Thymus (tissue), 11 donors: ENCODE measurements around the gene RARA. TPM values are rescaled to one million over a fixed set of nuclear protein-coding genes. Genes with fewer than 3 reads are reported as not detected.

ENCODE experiments used
- DNase-seq, 9 donors: peaks; one replicate each; pipeline ENCODE4 v3.0.0-alpha.2; 2013; ENCODE audit warnings: low spot score in 9 of 9, low read depth in 6 of 9, missing footprints in 1 of 9
- H3K27ac ChIP-seq, 2 donors: one replicate each; pipeline ENCODE4 v1.5.1; 2013; ENCODE audit warnings: control low read depth in 1 of 2, low read depth in 1 of 2, low read length in 1 of 2, mild to moderate bottlenecking in 1 of 2, moderate library complexity in 1 of 2
- H3K27me3 ChIP-seq, 2 donors: one replicate each; pipeline ENCODE4 v1.5.1; 2013; ENCODE audit warnings: low read length in 1 of 2; ENCODE audit not compliant: control insufficient read depth in 2 of 2, insufficient read depth in 1 of 2
- H3K36me3 ChIP-seq, 2 donors: one replicate each; pipeline ENCODE4 v1.5.1; 2013; ENCODE audit warnings: low read length in 1 of 2, mild to moderate bottlenecking in 1 of 2, moderate library complexity in 1 of 2; ENCODE audit not compliant: control insufficient read depth in 2 of 2, insufficient read depth in 2 of 2
- H3K4me1 ChIP-seq, 2 donors: one replicate each; pipeline ENCODE4 v1.5.1; 2013; ENCODE audit warnings: low read length in 2 of 2; ENCODE audit not compliant: control insufficient read depth in 2 of 2, insufficient read depth in 2 of 2
- H3K4me3 ChIP-seq, 2 donors: one replicate each; pipeline ENCODE4 v1.5.1; 2013; ENCODE audit warnings: low read length in 2 of 2, control low read depth in 1 of 2, mild to moderate bottlenecking in 1 of 2
- H3K9me3 ChIP-seq, 2 donors: one replicate each; pipeline ENCODE4 v1.5.1; 2013; ENCODE audit warnings: low read length in 1 of 2, mild to moderate bottlenecking in 1 of 2; ENCODE audit not compliant: control insufficient read depth in 2 of 2, insufficient read depth in 1 of 2
- WGBS: extraction: QIAGEN DNeasy Blood & Tissue Kit; methylation state at CpG from one replicate; pipeline ENCODE4 v1.1.7; 2013; 5-methylcytosine and 5-hydroxymethylcytosine counted together
- polyA plus RNA-seq: library from polyadenylated mRNA; stranded (reverse); fragments of 200-250 nt; gene quantifications from one replicate; pipeline ENCODE4 v1.2.3, GENCODE V29; 2013
- total RNA-seq: library from RNA; stranded (reverse); fragments of 120-200 nt; gene quantifications from one replicate; pipeline ENCODE4 v1.2.4, GENCODE V29; 2013
- donor health status: healthy.

RARA gene
- total and polyA plus RNA-seq, 2 donors, result 5.8 to 17.1 TPM

- Histone ChIP-seq H3K4me1 (peaks cover 29 to 96% of the 10 kb centered on the region in 2 donors), H3K27me3 (peaks cover 19 to 44% of the 10 kb centered on the region in 2 donors), H3K9me3 (peaks cover 0 to 11% of the 10 kb centered on the region in 2 donors), H3K4me3 (no peak overlapping the region), H3K36me3 (peaks cover 3 to 7% of the 10 kb centered on the region in 2 donors), H3K27ac (peak overlapping the region in 1 of 2 donors; percentile 59)
- DNase-seq, result peak in 1 of 9 donors; percentile 19
- 86% methylated on average over 11 of the region's 11 CpGs for WGBS
Observed at GRCh38 chr17:40345994-40346764, 37.2 kb downstream of the RARA start.

- H3K4me3 ChIP-seq, result no peak overlapping the region
- peaks cover 3 to 7% of the 10 kb centered on the region in 2 donors for H3K36me3 ChIP-seq
- WGBS, result 94% methylated on average over 1 of the region's 1 CpG
- H3K4me1 ChIP-seq, result peaks cover 29 to 98% of the 10 kb centered on the region in 2 donors
- DNase-seq, result no peak
- H3K27ac ChIP-seq, result no peak overlapping the region
- H3K27me3 ChIP-seq, result peaks cover 19 to 40% of the 10 kb centered on the region in 2 donors
- H3K9me3 ChIP-seq, result peaks cover 0 to 11% of the 10 kb centered on the region in 2 donors
Observed at GRCh38 chr17:40346765-40347158, 37.8 kb downstream of the RARA start.

- no peak overlapping the region for H3K4me3 ChIP-seq
- H3K27ac ChIP-seq, result no peak overlapping the region
- DNase-seq, result peak in 1 of 9 donors; percentile 30
Observed at GRCh38 chr17:40347319-40348135, 38.5 kb downstream of the RARA start.

GRCh38 chr17:40348136-40348504, 39.1 kb downstream of the RARA start:
- Histone ChIP-seq H3K4me1 (peaks cover 24 to 98% of the 10 kb centered on the region in 2 donors), H3K9me3 (peaks cover 0 to 2% of the 10 kb centered on the region in 2 donors), H3K4me3 (no peak overlapping the region), H3K27me3 (peaks cover 6 to 26% of the 10 kb centered on the region in 2 donors), H3K36me3 (peaks cover 12 to 16% of the 10 kb centered on the region in 2 donors), H3K27ac (no peak overlapping the region)
- no peak for DNase-seq
- 89% methylated on average over 5 of the region's 5 CpGs for WGBS

More at GRCh38 chr17:40347319-40348135, 38.5 kb downstream of the RARA start:
- H3K36me3 ChIP-seq, result peaks cover 7 to 12% of the 10 kb centered on the region in 2 donors
- WGBS, result 64% methylated on average over 9 of the region's 9 CpGs
- H3K4me1 ChIP-seq, result peaks cover 29 to 98% of the 10 kb centered on the region in 2 donors
- H3K9me3 ChIP-seq, result peaks cover 0 to 7% of the 10 kb centered on the region in 2 donors
- peaks cover 11 to 32% of the 10 kb centered on the region in 2 donors for H3K27me3 ChIP-seq

- Histone ChIP-seq H3K36me3 (peaks cover 12 to 16% of the 10 kb centered on the region in 2 donors), H3K4me3 (no peak overlapping the region), H3K27me3 (peaks cover 2 to 19% of the 10 kb centered on the region in 2 donors), H3K27ac (peak overlapping the region in 1 of 2 donors; percentile 21), H3K4me1 (peaks cover 20 to 91% of the 10 kb centered on the region in 2 donors), H3K9me3 (no peaks in the 10 kb centered on the region)
- DNase-seq, result peak in 1 of 9 donors; percentile 26
- 65% methylated on average over 17 of the region's 17 CpGs for whole genome bisulfite sequencing
Observed at GRCh38 chr17:40348562-40349476, 39.8 kb downstream of the RARA start.

- no peak for DNase-seq
- peaks cover 12 to 18% of the 10 kb centered on the region in 2 donors for H3K36me3 ChIP-seq
- 93% methylated on average over 10 of the region's 10 CpGs for WGBS
- peaks cover 0 to 13% of the 10 kb centered on the region in 2 donors for H3K27me3 ChIP-seq
- H3K4me3 ChIP-seq, result no peak overlapping the region
- peaks cover 18 to 84% of the 10 kb centered on the region in 2 donors for H3K4me1 ChIP-seq
- no peaks in the 10 kb centered on the region for H3K9me3 ChIP-seq
- H3K27ac ChIP-seq, result no peak overlapping the region
Observed at GRCh38 chr17:40349477-40349894, 40.5 kb downstream of the RARA start.

GRCh38 chr17:40349895-40350688, 41.1 kb downstream of the RARA start:
- Histone ChIP-seq H3K9me3 (no peaks in the 10 kb centered on the region), H3K27ac (no peak overlapping the region), H3K4me1 (peaks cover 12 to 83% of the 10 kb centered on the region in 2 donors), H3K36me3 (peaks cover 12 to 21% of the 10 kb centered on the region in 2 donors), H3K4me3 (no peak overlapping the region), H3K27me3 (peaks cover 0 to 7% of the 10 kb centered on the region in 2 donors)
- DNase-seq, result no peak
- WGBS, result 92% methylated on average over 19 of the region's 19 CpGs
